RWPE2 (cell line): ENCODE data around the gene PUM1.
"Not testable (repeated sequence)": the region's sequence is repeated elsewhere in the genome, so short reads cannot be mapped to it uniquely, and the experiment has no call there.

Experiments
- ATAC-seq: fragments of 200-7000 bp; cut with Tn5 transposase; 3 replicates; pipeline ENCODE4 v1.9.1; 2021; ENCODE audit warnings: low read depth
- DNase-seq: peaks from one replicate; pipeline ENCODE4 v3.0.0-alpha.2; 2020; ENCODE audit warnings: low spot score
- H3K27ac ChIP-seq: fragments of 450-650 bp; 2 replicates; pipeline ENCODE4 v1.5.1; 2017; ENCODE audit warnings: mild to moderate bottlenecking; ENCODE audit not compliant: poor library complexity, severe bottlenecking
- H3K27me3 ChIP-seq: fragments of 250-450 bp; sonication (Bioruptor Pico); 2 replicates; pipeline ENCODE4 v1.5.1; 2021; ENCODE audit warnings: mild to moderate bottlenecking, moderate library complexity; ENCODE audit not compliant: insufficient read depth, poor library complexity, severe bottlenecking
- H3K36me3 ChIP-seq: fragments of 250-450 bp; sonication (Bioruptor Pico); 2 replicates; pipeline ENCODE4 v1.5.1; 2020; ENCODE audit warnings: low read depth, mild to moderate bottlenecking, moderate library complexity
- H3K4me1 ChIP-seq: fragments of 250-450 bp; sonication (Bioruptor Pico); 2 replicates; pipeline ENCODE4 v1.5.1; 2021; ENCODE audit warnings: mild to moderate bottlenecking, moderate library complexity; ENCODE audit not compliant: insufficient read depth, poor library complexity, severe bottlenecking
- H3K4me3 ChIP-seq: fragments of 250-450 bp; sonication (Bioruptor Pico); 2 replicates; pipeline ENCODE4 v1.5.1; 2021; ENCODE audit warnings: mild to moderate bottlenecking, moderate library complexity; ENCODE audit not compliant: severe bottlenecking
- H3K9me3 ChIP-seq: fragments of 250-450 bp; sonication (Bioruptor Pico); 2 replicates; pipeline ENCODE4 v1.5.1; 2021; ENCODE audit warnings: mild to moderate bottlenecking, moderate library complexity; ENCODE audit not compliant: severe bottlenecking
- CTCF ChIP-seq: fragments of 450-650 bp; IDR thresholded peaks from one replicate; pipeline ENCODE4 v1.5.1; 2017; ENCODE audit warnings: mild to moderate bottlenecking, moderate library complexity; ENCODE audit not compliant: poor library complexity, severe bottlenecking

The PUM1 gene

GRCh38 chr1:30977105-30977504 lies 88.4 kb downstream of the PUM1 start:
- no peak for TF ChIP-seq CTCF
- no peak for DNase-seq
- Histone ChIP-seq H3K27me3 (no peaks in the 10 kb centered on the region), H3K9me3 (no peaks in the 10 kb centered on the region), H3K36me3 (peaks cover 92% of the 10 kb centered on the region), H3K4me3 (no peak overlapping the region), H3K4me1 (peaks cover 10% of the 10 kb centered on the region), H3K27ac (no peak overlapping the region)
- peak; percentile 27; the same call in 2 of the 3 replicates for ATAC-seq

GRCh38 chr1:30976143-30976542 lies 89.4 kb downstream of the PUM1 start:
- ATAC-seq (no peak), DNase-seq (no peak)
- TF ChIP-seq CTCF = no peak
- Histone ChIP-seq H3K4me3 (no peak overlapping the region), H3K9me3 (no peaks in the 10 kb centered on the region), H3K27me3 (no peaks in the 10 kb centered on the region), H3K27ac (no peak overlapping the region), H3K36me3 (peaks cover 87% of the 10 kb centered on the region), H3K4me1 (peaks cover 10% of the 10 kb centered on the region)

DNA sequence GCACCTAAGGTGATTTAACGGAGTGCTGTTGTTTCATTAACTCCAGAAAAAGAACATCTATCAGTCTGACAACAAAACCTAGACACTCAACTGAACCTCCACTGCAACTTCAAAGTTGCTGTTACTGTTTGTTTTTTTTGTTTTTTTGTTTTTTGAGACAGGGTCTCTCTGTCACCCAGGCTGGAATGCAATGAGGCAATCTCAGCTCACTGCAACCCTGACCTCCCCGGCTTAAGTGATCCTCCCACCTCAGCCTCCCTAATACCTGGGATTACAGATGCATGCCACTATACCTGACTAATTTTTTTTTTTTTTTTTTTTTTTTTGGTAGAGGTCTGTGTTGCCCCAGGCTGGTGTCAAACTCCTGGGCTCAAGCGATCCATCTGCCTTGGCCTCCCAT lies 90.3 kb downstream of the PUM1 start:
- ATAC-seq (no peak), DNase-seq (no peak)
- peaks cover 10% of the 10 kb centered on the region for H3K4me1 ChIP-seq
- TF ChIP-seq CTCF = no peak
- no peaks in the 10 kb centered on the region for H3K9me3 ChIP-seq
- no peak overlapping the region for H3K27ac ChIP-seq
- no peak overlapping the region for H3K4me3 ChIP-seq
- H3K36me3 ChIP-seq = peaks cover 87% of the 10 kb centered on the region
- H3K27me3 ChIP-seq = no peaks in the 10 kb centered on the region

DNA sequence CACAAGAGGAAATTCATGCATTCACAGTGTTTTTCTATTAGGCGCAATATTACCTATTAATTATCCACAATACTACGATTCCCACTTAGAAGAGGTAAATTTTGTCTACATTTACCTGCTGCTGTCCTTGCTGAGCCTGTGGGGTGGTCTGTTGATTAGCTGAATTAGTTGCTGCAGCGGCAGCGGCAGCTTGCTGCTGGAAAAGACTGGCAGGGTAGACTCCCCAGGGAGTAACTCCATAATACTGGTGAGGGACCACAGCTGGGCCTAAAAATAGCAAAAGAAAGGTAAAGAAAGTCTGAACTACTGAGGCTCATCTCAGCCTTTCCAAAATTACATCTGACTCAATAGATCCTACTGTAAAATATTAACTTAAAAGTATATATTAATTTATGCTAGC lies 91.0 kb downstream of the PUM1 start:
- no peak overlapping the region for H3K4me3 ChIP-seq
- no peak for TF ChIP-seq CTCF
- DNase-seq (no peak), ATAC-seq (no peak)
- no peaks in the 10 kb centered on the region for H3K9me3 ChIP-seq
- no peak overlapping the region for H3K27ac ChIP-seq
- H3K36me3 ChIP-seq = peaks cover 85% of the 10 kb centered on the region
- peaks cover 10% of the 10 kb centered on the region for H3K4me1 ChIP-seq
- H3K27me3 ChIP-seq = no peaks in the 10 kb centered on the region

DNA sequence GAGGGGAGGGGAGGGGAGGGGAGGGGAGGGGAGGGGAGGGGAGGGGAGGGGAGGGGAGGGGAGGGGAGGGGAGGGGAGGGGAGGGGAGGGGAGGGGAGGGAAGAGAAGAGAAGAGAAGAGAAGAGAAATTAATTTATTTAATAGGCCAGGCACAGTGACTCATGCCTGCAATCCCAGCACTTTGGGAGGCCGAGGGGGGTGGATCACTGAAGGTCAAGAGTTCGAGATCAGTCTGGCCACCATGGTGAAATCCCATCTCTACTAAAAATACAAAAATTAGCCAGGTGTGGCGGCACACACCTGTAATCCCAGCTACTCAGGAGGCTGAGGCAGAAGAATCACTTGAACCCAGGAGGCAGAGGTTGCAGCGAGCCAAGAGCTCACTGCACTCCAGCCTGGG lies 93.2 kb downstream of the PUM1 start:
- peaks cover 84% of the 10 kb centered on the region for H3K36me3 ChIP-seq
- not testable (repeated sequence) for ATAC-seq

More for the DNA sequence above, 93.2 kb downstream of the PUM1 start:
- not testable (repeated sequence) for H3K4me3 ChIP-seq, DNase-seq, H3K27ac ChIP-seq, H3K9me3 ChIP-seq, H3K27me3 ChIP-seq
- peaks cover 21% of the 10 kb centered on the region for H3K4me1 ChIP-seq
